ENCODE data around the gene ENTREP3.
"Not testable (repeated sequence)": the region's sequence is repeated elsewhere in the genome, so short reads cannot be mapped to it uniquely, and the experiment has no call there.

The ENTREP3 gene

DNA sequence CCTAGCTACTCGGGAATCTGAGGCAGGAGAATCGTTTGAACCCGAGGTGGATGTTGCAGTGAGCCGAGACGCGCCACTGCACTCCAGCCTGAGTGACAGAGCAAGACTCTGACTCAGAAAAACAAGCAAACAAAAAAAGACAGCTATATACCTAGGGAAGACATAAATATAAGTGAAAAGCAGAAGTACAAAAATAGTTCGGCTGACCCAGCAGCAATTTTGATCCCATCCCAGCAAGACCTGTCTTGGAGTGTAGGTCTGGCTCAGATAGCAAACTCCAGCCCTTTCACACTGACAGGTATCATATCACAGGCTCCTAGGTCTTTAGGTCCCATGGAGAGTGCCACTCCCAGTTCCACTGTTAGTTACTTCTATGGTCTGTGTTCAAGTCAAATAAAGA is 32.2 kb downstream of the ENTREP3 start:
- no peak for DNase-seq (ENCODE audit: low spot score)

DNA sequence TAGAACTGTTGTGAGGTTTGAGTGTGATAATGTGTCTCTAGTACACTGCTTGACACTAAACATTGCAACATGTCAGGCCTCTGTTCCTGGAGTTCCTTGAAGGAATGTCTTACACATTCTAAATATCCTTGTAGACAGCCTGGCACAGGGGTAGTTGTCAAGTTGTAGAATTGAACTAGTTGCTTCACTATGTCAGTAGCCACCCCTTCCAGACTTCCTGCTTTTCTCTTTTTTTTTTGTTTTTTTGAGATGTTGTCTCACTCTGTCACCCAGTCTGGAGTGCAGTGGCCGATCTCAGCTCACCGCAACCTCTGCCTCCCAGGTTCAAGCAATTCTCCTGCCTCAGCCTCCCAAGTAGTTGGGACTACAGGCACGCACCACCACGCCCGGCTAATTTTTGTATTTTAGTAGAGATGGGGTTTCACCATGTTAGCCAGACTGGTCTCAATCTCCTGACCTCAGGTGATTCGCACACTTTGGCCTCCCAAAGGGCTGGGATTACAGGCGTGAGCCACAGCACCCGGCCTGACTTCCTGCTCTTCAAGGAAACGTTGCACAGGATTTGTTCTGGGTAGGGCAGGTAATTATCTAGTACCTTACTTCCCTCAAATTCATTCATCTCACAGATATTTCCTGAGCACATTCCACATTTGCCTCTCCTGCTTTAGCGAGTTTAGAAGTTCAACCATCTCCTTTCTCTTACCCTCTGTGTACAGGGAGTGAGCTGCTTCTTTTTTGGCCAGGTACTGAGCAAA is 34.9 kb downstream of the ENTREP3 start:
- DNase-seq (ENCODE audit: low spot score) = not testable (repeated sequence)

DNA sequence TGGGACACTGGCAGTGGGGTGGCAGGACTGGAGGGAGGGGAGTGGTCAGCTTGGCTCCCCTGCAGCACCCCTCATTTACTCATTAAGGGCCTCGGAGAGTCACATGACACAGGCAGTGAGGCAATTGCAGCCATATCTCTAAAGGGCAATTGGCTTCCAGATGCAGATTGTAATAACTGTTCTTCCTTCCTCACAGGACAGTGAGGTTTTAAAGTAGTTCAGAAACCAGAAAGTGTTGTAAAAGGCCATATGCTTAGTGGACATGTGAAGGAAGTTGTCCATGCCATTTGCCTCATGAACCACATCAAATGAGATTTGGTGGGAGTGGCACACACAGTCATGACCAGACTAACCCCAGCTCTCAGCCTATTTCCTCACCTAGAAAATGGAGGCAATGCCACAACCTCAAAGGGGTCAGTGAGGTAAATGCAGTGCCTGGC is 35.7 kb downstream of the ENTREP3 start:
- DNase-seq (ENCODE audit: low spot score) = peak; percentile 13

DNA sequence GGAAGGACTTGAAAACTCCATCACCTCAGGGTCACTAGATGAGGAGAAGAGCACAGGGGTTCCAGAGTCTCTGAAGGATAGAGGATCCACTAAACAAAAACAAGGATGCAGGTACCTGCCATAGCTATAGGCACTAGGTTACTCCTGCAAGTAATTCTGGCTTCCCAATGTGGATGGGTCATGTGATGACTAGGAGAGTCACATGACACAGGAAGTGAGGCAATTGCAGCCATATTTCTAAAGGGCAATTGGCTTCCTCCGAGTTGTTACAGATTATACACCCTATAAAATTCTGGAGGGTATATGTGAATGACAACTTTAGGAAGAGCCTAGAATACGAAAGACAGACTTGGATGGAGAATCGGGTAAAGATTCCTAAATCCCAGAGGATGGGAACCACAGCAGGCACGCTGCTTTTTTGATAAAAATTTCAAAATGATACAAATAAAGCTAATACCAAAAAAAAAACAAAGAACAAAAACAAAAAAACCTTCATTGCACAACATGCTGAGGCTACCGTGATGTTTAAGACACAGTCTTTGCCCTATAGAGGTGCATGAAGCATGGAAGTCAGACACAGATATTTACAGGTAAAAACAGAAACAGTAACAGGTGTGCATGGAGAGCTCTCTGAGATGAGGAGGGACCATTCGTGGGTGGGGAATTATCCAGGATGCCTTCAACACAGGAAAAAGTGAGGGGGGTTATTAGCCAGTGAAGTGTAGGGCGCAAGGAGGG is 36.3 kb downstream of the ENTREP3 start:
- peak; percentile 36 for DNase-seq (ENCODE audit: low spot score)

DNA sequence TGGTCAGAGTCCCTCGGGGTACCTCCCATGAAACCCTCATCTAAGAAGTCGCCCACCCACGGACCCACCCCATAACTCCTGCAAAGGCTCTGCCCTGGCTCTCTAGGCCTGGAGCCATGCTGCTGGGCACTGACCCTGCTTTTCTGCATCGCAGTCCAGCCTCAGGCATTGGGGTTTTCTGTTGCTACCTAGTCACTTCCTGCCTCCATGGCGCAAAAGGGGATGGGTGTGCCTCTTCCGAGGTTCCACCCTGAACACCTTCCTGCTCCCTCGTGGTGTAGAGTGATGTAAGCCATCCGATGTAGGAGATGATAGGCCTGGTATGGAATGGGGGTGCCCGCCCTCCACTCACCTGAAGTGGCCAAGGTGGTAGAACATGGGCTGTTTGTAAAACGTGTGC is 40.6 kb downstream of the ENTREP3 start:
- DNase-seq (ENCODE audit: low spot score) = not testable (repeated sequence)

DNA sequence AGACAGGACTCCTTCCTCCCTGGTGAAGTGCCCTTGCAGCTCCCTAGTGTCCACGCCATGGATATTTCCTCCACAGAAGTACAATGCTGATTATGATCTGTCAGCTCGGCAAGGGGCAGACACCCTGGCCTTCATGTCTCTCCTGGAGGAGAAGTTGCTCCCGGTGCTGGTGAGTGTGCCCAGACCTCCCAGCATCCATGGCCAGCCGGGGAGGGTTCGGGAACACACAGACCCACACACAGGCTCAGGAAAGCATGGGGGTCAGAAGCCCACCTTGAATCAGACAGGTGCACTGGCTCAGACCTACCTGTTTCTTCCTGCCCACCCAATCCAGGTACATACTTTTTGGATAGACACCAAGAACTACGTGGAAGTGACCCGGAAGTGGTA is 43.2 kb downstream of the ENTREP3 start:
- DNase-seq (ENCODE audit: low spot score) = not testable (repeated sequence)

DNA sequence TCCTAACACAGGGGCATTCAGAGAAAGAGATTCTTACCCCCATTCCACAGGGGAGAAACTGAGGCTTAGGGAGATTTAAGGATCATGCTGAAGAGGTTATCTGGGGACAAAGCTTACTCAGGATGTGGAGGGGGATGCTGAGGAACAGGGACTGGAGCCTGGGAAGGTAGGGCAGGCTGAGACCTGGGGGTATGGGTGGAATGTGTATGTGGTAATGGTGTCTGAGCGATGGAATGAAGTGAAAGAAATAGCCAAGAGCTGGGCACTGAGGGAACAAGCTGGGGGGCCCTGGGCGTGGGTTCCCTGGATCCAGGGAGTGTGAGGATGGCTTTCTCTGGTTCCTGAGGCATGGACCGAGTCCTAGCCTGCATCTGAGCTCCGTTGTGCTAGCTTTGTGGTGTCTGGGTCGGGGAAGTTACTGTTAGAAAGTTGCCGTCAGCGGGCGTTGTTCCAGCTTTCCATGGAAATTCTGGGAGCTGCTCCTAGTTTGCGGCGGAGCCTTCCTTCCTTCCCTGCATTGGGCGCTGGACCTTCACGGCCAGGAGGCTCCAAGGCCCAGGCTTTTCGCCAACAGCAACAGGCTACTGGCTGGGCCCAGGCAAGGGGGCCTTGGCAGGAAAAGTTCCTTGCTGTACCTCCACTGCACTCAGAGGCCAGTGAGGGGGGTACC is 43.8 kb downstream of the ENTREP3 start:
- not testable (repeated sequence) for DNase-seq (ENCODE audit: low spot score)

DNA sequence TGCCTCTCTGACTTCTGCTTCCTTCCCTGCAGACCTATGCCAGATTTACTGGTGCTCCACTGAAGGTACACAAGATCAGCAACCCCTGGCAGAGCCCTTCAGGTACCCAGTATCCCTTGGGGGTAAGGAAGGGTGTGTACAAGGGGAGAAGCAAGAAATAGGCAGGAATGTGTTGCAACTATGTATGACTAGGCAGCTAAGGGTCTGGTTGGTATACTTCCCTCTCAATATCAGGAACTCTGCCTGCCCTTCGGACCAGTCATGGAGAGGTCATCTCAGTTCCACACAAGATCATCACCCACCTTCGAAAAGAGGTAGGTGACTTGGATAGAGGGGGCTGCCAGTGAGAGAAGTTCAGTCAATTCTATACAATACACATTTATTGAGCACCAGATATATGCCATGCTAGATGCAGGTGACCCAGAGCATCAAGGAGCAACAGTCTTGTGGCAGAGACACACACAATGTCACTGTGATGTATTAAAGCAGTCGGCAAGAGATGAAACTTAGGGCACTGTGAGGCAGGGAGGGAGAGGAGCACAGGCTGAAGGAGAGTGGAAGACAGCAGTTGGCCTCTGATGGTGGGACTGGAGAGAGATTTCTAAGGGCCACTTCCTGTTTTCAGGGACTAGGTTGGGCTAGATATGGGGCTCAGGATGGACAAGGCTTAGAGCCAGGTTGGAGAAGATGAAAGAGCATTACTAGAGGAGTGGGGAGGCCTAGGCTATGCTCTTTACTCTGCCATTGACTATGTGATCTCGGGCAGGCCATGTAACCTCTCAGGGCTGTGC is 44.8 kb downstream of the ENTREP3 start:
- DNase-seq (ENCODE audit: low spot score) = no peak

DNA sequence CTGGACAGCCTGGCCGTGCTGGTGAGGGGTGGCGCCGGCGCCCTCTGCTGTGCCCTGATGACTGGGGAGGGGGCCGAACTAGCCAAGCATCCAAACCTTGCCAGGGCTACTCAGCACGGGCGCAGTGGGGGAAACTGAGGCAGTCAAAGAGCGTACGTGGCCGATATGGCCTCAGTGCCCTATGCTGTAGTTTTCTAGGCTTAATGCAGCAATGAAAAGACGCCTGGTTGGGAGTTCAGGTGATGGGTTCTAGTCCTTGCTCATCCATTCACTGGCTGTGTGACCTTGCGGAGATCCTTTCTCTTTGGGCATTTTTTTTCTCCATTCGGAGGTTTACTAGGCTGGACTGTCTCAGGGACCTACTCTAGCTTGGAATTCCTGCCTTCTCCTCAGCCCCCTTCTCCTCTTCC is 46.0 kb downstream of the ENTREP3 start:
- no peak for DNase-seq (ENCODE audit: low spot score)

DNA sequence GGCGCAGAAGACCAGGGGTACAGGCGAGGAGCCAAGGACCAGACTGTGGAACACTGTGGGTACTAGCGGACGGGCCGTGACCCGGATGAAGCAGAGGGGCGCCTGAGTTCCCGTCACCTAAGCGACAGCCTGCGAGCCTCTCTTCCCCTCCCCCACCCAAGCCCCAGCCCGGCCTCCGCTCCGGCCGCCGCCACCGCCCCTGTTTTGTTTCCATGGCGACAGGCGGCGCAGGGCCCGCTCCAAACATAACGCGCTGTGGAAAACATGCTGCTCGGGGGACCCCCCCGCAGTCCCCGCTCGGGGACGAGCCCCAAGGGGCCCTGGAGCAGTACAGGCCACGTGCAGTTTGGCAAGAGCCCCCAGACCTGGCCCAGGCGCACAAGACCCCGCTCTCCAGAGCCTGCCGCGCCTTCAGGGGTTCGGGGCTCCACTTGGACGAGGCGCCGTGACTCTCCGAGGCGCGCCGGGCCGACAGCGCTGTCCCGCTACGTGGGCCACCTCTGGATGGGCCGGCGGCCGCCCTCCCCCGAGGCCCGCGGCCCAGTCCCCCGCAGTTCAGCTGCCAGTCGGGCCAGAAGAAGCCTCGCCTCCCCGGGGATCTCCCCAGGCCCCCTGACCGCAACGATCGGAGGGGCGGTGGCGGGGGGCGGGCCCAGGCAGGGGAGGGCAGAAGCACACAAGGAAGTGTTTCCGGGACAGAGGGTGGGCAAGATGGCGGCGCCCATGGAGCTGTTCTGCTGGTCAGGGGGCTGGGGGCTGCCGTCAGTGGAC is 46.6 kb downstream of the ENTREP3 start, which contains the start of gene MTX1:
MTX1 (plus strand) TSS at position 155 of the 771 bp plus-strand sequence; CDS start at position 265, 110 bp downstream.
- peak; percentile 85 for DNase-seq (ENCODE audit: low spot score)

DNA sequence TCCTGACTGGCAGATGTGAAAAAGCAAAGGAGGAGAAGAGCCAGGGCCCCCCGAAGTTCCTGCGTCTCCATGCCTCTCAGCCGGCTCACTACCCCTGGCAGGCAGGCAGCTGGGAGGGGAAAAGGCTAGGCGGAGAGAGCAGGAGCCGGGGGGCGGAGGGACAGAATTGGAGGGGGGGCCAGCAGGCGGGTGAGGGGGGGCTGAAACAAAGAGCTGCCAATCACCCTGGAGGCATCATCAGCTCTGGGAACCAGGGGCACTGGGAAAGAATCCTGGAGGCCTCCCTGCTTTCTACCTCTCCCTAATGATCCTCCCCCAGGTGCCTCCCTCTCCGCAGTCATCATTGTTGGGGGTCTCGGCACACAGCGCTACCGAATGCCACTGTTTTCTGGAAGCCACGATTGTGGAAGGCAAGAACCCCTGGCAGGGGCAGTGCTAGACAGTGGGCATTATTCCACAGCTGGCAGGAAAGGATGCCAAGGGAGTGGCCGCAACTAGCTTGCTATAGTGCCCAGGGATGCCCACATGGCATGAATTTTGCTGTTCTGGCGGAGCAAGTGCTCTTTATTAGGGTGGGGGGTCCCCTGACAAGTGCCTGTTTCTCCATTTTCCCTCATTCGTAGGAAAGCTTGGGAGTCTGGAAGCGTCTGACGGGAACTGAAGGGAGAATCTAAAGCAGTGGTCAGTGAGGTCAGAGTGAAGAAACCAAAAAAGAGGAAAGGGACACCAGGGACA is 47.3 kb downstream of the ENTREP3 start, which contains the start of gene THBS3:
THBS3 (minus strand) TSS at position 92 of the 735 bp plus-strand sequence; CDS start at position 71, 21 bp downstream.
- DNase-seq (ENCODE audit: low spot score) = no peak

DNA sequence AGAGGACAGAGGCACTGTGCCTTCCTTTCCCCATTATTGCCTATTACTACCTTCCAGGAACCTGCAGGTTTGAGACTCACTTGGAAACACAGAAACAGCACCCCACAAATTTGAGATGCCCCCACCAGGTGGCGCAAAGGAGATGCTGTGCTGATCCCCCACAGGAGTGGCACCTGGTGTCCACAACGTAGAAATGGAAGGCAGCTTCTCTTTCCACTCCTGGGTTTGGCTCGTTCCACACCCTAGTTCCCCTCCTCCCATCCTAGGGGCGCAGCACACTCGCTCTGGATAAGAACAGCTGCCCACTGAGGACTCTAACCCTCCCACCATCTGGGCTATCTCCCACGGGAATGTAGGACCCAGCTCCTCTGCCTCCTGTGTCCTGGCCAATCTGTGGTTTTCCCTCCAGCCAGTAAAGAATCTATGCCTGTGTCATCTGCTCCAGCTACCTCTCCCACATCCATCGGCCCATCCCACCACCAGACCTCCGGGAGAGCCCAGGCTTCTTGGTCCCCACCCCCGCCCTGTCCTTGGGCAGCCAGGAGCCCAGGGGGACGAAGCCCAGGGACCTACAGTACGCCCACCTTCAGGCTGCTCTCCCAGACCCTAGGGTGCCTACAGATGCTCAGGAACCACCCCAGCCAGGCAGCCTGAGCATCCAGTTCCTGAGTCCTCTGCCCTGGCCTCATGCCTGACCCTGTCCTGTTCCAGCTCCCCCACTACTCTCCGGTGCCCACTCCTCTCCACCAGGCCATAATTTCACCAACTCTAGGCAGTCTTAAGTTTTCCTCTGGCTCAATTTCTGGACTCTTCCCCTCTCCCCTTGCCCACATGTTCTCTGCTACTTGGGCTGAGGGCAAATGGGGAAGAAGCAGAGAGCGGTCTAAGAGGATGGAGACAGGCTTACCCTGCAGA is 48.1 kb downstream of the ENTREP3 start:
- peak; percentile 91 for DNase-seq (ENCODE audit: low spot score)

DNA sequence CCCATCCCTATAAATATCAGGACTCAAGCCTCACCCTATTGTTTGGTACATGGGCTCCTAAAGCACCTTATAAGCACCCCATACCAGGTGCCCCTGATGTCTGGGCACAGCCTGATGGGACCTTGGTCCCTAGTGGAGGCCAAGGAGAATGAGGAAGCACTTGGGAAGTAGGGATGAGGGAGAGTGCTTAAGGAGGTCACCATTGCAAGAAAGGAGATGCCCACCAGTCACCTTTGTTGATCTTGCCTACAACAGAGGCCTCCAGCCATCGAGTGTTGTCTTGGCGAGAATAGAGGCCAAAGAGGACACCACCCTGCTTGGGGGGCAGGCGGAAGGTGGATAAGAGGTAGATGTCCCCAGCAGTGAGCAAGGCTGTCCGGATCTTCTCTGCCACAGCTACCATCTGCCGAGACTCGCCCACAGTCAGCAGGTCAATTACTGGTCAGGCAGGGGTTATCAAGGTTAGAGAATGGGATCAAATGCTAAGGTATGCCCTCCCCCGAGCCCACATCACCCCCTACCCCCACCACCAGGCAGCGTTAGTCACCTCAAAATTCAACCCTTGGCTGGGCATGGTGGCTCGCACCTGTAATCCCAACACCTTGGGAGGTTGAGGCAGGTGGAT is 49.2 kb downstream of the ENTREP3 start:
- no peak for DNase-seq (ENCODE audit: low spot score)

DNA sequence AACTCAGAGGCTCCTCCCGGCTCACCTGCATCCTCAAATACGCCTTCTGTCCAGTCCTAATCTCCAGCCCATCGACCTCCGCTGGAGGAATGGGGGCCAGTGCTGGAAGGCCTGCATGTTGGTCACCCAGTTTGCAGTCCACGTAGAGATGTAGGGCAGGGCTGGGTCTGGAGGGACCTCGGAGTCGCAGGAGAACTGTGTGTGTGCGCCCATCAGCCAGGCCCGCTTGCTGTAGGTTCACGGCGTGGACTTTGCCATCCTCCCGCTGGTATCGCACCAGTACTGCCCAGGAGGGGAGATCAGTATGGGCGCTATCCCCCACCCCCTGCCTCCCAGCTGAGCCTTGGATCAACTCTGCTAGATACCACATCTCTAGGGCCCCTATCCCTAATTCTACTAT is 50.2 kb downstream of the ENTREP3 start:
- DNase-seq (ENCODE audit: low spot score) = no peak

DNA sequence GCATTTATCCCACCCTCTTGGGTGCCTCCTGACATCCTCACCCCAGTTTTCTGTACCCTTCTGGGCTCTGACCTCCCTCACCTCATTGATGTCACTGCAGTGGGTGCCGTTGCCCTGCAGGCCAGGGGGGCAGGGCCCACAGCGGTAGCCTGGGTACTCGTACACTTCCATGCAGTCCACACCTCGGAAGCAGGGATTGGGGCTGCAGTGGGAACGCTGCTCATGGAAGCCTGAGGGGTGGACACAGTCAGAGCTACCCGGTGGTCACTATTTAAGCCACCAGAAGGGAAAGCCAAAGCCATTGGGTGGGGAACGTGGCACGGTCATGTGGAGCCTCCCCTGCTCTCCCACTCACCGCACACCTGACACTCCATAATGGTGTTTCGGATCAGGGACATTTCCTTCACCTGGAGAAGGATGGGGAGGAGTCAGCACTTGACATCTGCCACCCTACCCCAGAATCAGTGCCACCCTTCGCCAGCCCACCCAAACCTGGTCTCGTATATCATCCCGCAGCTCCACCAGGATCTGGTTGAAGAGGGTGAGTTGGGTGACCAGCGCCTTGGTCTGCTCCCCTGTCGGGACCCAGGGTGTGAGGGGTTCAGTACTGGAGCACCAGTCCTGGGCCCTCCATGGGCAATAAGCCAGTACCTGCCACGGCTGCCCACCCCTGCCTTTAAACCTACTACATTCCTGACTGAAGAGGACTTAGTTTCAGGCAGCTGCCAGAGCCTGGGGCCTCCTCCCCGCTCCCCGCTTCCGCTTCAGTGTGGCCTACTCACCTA is 52.4 kb downstream of the ENTREP3 start:
- no peak for DNase-seq (ENCODE audit: low spot score)

DNA sequence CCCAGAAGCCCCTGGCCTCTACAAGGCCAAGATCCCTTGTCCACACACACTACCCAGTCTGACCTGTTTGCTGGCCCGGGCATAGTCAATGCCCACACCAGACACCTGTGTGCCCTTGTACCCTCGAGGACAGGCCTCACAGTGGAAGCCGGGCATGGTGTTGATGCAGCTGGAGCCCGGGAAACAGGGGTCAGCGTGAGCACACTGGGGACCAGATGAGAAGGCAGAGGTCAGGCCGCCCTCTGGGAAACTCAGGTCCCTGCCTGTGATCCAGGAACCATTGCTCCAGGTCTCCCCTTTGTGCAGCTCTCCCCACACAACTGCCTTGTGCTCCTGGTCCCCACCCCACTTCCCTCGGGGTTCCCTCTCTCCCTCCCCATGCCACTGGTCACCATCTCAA is 53.1 kb downstream of the ENTREP3 start:
- DNase-seq (ENCODE audit: low spot score) = no peak

DNA sequence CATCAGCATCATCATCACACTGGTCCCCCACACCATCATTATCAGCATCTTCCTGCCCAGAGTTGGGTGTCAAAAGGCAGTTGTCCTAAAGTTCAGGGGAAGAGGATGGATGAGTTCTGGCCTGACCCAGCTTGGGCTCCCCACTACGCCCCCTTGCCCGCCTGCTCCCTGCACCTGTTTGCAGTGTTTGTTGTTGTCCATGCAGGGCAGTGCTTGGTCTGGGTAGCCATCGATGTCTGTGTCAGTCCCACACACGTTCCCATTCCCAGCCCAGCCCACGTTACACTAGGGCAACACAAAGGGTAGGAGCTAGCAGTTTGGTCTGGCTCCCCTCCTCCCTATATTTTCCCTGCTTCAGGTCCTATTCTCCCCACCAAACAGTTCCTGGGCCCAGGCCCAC is 54.4 kb downstream of the ENTREP3 start:
- DNase-seq (ENCODE audit: low spot score) = no peak

DNA sequence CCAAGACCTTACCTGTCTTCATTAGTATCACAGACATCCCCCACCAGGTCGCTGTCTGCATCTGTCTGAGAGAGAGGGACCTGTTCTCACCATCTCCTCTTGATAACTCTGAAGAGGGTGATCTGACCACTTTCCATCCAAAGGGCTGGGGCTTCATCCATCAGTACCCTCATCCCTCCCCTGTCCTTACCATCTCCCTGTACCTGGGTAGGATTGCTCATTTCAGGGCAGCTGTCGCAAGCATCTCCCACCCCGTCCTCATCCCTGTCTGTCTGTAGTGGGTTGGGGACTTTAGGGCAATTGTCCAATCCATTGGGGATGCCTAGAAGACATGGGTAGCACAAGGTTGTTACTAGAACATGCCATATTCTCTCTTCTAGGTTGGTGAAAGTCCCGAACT is 55.5 kb downstream of the ENTREP3 start:
- no peak for DNase-seq (ENCODE audit: low spot score)

Data from activated CD4-positive, alpha-beta T cell treated with anti-CD3 and anti-CD28 coated beads, Interleukin-2, Interleukin-4, amounts not matched to agents 100 ng/mL and 50 ng/mL, durations not matched to agents 16 hours and 8 hours (primary cell).